Ectodermal cell (in vitro differentiated cells): ENCODE data around the gene MISFA. TPM values are rescaled to one million over a fixed set of nuclear protein-coding genes. Genes with fewer than 3 reads are reported as not detected.

Experiments used
- H3K27ac ChIP-seq: 2 replicates; pipeline ENCODE4 v1.7.0; 2013; ENCODE audit warnings: mild to moderate bottlenecking, low read depth, low read length; ENCODE audit not compliant: insufficient read depth, poor library complexity, severe bottlenecking
- H3K27me3 ChIP-seq: 2 replicates; pipeline ENCODE4 v1.7.0; 2013; ENCODE audit warnings: mild to moderate bottlenecking, low read length; ENCODE audit not compliant: insufficient read depth, control insufficient read depth, poor library complexity, severe bottlenecking
- H3K36me3 ChIP-seq: one replicate; pipeline ENCODE4 v1.7.0; 2013; ENCODE audit warnings: low read length; ENCODE audit not compliant: control insufficient read depth, insufficient read depth
- H3K4me1 ChIP-seq: one replicate; pipeline ENCODE4 v1.7.0; 2013; ENCODE audit warnings: low read length; ENCODE audit not compliant: control insufficient read depth, insufficient read depth
- H3K4me3 ChIP-seq: 2 replicates; pipeline ENCODE4 v1.7.0; 2013; ENCODE audit warnings: low read depth, low read length, control low read depth; ENCODE audit not compliant: insufficient read depth
- H3K9me3 ChIP-seq: 2 replicates; pipeline ENCODE4 v1.7.0; 2013; ENCODE audit warnings: mild to moderate bottlenecking, low read length, moderate library complexity; ENCODE audit not compliant: control insufficient read depth
- WGBS, 2 experiments: methylation state at CpG; one replicate each; pipeline ENCODE4 v1.1.7; 2013; ENCODE audit warnings: missing lambda C conversion rate in 2 of 2; 5-methylcytosine and 5-hydroxymethylcytosine counted together
- polyA plus RNA-seq, 4 experiments: library from polyadenylated mRNA; stranded (reverse); fragments of 50-300 nt; gene quantifications; one replicate each; pipeline ENCODE4 v1.2.3, GENCODE V29; 2013

Gene MISFA
- 10.1 TPM for polyA plus RNA-seq (2013, experiment 1 of 4)
- polyA plus RNA-seq (2013, experiment 2 of 4), result 7.9 TPM
- polyA plus RNA-seq (2013, experiment 3 of 4), result 2.8 TPM
- 3.8 TPM for polyA plus RNA-seq (2013, experiment 4 of 4)

DNA sequence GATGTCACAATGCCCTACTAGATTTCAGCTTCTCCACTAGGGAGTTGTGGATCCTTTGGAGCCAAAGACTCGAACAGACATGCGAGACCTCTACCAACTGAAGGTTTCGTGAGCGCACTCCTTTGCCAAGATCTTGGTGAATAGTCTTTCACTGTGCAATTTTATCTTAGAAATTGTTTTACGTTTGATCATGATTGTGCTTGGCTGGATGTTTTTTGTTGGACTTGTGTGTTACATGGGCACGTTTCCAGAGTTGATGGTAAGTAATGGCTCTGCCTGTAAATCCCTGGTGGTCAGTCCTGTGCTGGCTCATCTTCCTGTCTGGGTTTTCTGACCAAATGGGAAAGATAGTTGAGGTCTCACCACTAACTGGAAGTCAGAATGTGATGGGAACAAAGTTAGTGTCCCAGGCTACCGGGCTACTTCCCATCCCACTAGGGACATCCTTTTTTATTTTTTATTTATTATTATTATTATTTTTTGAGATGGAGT, at the start of gene MISFA:
Gene MISFA (plus strand): TSS at position 51 of the 492 bp plus-strand sequence. CDS start 140 bp downstream, at position 191.
- 96 to 98% methylated on average over 6 of the region's 7 CpGs for WGBS, 2 experiments
- no peak within 1 kb of the TSS for H3K27ac ChIP-seq

DNA sequence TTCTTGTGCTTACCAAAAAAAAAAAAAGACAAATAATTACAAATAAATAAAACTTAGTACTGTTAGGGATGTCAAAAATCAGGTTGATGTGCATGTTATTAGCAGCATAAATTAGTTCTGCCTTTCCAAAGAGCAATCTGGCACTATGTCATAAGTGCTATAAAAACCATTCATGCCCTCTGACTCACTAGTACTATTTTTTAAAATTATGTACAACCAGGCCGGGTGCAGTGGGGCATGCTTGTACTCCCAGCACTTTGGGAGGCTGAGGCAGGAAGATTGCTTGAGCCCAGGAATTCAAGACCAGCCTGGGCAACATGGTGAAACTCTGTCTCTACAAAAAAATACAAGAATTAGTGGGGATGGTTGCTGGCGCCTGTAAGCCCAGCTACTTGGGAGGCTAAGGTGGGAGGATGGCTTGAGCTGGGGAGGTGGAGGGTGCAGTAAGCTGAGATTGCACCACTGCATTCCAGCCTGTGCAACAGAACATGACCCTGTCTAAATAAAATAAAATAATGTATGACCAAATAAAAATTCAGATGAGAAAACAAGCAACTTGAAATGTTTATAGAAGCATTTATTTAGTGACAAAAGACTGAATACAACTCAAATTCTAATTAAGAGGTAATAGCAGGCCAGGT, 36.4 kb upstream of the MISFA start:
- 91 to 95% methylated on average over 2 of the region's 2 CpGs for WGBS, 2 experiments

More for the DNA sequence above, at the start of gene MISFA:
- Histone ChIP-seq H3K4me1 (no peaks in the 10 kb centered on the region), H3K27me3 (no peaks in the 10 kb centered on the region), H3K36me3 (no peaks in the 10 kb centered on the region), H3K4me3 (no peak within 1 kb of the TSS), H3K9me3 (no peaks in the 10 kb centered on the region)

DNA sequence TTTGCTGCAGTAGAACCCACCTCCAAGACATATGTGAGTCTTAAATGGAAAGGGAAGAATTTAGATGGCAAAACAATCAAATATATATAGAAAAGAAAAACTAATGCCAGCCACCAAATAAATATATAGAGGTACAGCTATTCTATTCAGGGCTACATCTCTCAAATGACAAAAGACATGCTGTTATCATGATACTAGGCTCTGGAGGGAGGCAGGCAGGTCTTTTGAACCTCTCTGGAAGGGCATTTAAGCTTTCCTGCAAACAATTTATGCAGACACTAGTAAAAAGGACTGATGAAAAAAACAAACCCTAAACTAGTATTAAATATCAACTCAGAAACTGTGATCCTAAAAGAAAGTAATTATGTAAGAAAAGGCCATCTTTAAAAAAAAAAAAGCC, 35.4 kb upstream of the MISFA start:
- H3K9me3 ChIP-seq, result no peaks in the 10 kb centered on the region
- H3K4me1 ChIP-seq, result no peaks in the 10 kb centered on the region
- no peak overlapping the region for H3K27ac ChIP-seq
- H3K4me3 ChIP-seq, result no peak overlapping the region
- H3K27me3 ChIP-seq, result no peaks in the 10 kb centered on the region
- H3K36me3 ChIP-seq, result no peaks in the 10 kb centered on the region

More for the DNA sequence above, 36.4 kb upstream of the MISFA start:
- H3K9me3 ChIP-seq, result no peaks in the 10 kb centered on the region
- H3K27ac ChIP-seq, result no peak overlapping the region
- H3K27me3 ChIP-seq, result no peaks in the 10 kb centered on the region
- no peaks in the 10 kb centered on the region for H3K4me1 ChIP-seq
- H3K36me3 ChIP-seq, result no peaks in the 10 kb centered on the region
- no peak overlapping the region for H3K4me3 ChIP-seq

DNA sequence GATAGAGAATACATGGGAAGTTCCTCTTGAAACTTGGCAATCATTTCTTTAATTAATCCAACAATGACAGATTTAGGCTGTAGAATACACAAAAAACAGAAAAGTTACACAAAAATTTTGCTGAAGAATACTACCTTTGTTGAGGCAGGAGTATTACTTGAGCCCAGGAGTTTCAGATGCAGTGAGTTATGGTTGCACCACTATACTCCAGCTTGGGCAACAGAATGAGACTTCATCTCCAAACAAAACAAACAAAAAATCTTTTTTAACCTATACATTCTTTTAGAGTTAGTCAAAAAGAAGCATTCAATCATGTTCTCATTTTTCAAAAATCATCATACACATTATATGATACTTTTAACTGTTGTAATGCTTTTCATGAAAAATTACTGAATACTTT, 33.2 kb upstream of the MISFA start:
- no peaks in the 10 kb centered on the region for H3K9me3 ChIP-seq
- H3K27me3 ChIP-seq, result no peaks in the 10 kb centered on the region
- peaks cover 5% of the 10 kb centered on the region for H3K36me3 ChIP-seq

DNA sequence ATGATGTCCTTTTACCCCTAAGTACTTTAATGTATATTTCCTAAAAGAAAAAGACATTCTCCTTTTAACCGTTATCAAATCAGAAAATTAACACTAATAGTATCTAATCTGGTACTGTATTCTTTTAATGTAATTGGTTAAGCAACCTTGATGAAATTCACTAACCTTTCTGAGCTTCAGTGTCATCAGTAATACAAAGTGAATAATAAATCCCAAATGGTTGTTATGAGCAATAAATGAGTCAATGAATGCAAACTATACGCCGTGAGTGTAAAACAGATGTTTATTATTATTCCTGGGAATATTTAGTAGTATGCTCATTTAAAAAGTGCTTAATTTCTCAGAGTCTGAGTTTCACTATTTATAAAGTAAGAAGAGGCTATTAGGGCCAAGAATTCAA, 32.5 kb upstream of the MISFA start:
- Histone ChIP-seq H3K27me3 (no peaks in the 10 kb centered on the region), H3K27ac (no peak overlapping the region), H3K9me3 (no peaks in the 10 kb centered on the region), H3K4me1 (no peaks in the 10 kb centered on the region), H3K36me3 (peaks cover 5% of the 10 kb centered on the region), H3K4me3 (no peak overlapping the region)
- 94 to 100% methylated on average over 2 of the region's 3 CpGs for WGBS, 2 experiments

More for the DNA sequence above, 33.2 kb upstream of the MISFA start:
- Histone ChIP-seq H3K27ac (no peak overlapping the region), H3K4me3 (no peak overlapping the region), H3K4me1 (no peaks in the 10 kb centered on the region)

DNA sequence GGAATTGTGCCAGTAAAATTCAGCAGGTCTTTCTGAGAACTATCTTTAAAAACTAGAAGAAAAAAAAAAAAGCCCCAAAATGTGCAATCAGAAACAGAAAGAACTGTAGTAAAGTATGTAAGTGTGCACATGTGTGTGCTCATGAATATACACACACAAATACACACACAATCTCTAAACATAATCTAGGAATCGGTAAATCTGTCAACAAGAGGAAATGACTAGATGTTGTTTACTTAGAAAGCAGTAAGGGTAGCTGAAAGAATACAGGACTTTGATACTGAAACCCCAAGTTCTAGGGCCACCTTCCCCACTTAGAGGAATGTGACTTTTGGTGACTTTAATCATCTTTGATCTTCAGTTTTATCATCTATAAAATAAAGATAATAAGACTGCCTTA, 24.2 kb upstream of the MISFA start:
- H3K4me1 ChIP-seq, result no peaks in the 10 kb centered on the region
- H3K27me3 ChIP-seq, result no peaks in the 10 kb centered on the region
- no peak overlapping the region for H3K4me3 ChIP-seq
- no peaks in the 10 kb centered on the region for H3K36me3 ChIP-seq
- no peaks in the 10 kb centered on the region for H3K9me3 ChIP-seq
- no peak overlapping the region for H3K27ac ChIP-seq
- WGBS, 2 experiments, result 100% methylated on average over 1 of the region's 1 CpG; no CpG with 5 or more reads in 1 of the 2 experiments

DNA sequence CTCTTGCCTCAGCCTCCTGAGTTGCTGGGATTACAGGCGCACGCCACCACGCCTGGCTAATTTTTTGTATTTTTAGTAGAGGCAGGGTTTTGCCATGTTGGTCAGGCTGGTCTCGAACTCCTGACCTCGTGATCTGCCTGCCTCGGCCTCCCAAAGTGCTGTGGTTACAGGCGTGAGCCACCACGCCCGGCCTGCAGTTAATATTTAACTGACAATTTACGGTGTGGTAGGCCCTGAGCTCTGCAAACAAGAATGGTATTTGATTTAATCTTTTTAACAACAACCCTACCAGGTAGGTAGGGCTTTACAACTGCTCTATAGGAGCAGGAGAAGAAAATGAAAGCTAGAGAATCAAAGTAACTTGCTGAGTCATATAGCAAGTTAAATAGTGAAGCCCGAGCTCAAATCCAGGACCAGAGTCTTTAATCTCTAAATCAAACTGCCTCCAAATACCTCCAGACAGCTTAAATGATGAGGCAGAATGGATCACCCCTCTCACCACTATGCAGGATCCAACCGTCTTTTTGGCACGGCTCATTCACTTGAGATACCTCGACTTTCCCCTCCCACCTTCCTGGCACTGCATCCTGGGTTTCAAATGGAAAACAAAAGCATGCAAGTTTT, 20.5 kb upstream of the MISFA start:
- no peak overlapping the region for H3K4me3 ChIP-seq
- no peaks in the 10 kb centered on the region for H3K27me3 ChIP-seq
- 92 to 95% methylated on average over 14 of the region's 14 CpGs for WGBS, 2 experiments
- H3K9me3 ChIP-seq, result no peaks in the 10 kb centered on the region
- no peaks in the 10 kb centered on the region for H3K4me1 ChIP-seq
- no peaks in the 10 kb centered on the region for H3K36me3 ChIP-seq
- H3K27ac ChIP-seq, result no peak overlapping the region

DNA sequence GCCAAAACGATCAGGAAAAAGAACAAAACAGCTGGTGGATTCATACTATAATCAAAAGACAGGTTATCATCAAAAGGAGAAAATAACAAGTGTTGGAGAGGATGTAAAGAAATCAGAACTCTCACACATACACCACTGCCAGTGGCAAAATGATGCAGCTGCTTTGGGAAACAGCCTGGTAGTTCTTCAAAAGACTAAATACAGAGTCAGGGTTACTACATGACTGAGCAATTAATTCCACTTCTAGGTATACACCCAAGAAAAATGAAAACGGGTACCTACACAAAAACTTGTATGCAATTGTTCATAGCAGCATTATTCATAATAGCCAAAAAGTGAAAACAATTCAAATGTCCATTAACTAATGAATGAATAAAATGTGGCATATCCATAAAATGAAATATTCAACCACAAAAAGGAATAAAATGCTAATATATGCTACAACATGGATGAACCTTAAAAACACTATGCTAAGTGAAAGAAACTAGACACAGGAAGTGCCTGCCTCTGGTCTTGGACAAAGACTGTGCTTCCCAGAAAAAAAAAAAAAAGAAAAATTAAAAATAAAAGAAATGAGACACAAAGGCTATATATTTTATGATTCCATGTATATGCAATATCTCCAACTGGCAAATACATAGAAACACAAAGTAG, 19.3 kb upstream of the MISFA start:
- H3K9me3 ChIP-seq, result no peaks in the 10 kb centered on the region

DNA sequence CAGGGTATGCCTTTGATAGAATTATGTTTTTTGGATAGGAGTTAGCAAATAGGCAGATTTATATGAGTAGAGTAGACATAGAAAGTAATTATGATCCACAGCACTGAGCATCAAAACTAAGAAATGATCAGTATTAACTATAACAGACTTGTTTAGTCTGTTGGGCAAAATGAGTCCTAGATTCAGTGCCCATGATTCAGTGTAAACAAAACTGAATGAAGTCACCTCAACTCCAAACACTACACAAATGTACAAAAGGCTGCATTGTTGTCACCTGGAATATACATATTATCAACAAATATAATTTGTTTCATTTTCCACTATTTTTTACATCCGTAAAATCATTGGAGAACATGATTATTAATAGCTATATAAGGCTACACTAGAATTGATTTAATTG, 17.8 kb upstream of the MISFA start:
- Histone ChIP-seq H3K4me3 (no peak overlapping the region), H3K27ac (no peak overlapping the region), H3K27me3 (no peaks in the 10 kb centered on the region), H3K9me3 (no peaks in the 10 kb centered on the region), H3K4me1 (no peaks in the 10 kb centered on the region), H3K36me3 (no peaks in the 10 kb centered on the region)
- WGBS, 2 experiments, result 100% methylated on average over 1 of the region's 1 CpG; no CpG with 5 or more reads in 1 of the 2 experiments

More for the DNA sequence above, 19.3 kb upstream of the MISFA start:
- Histone ChIP-seq H3K4me1 (no peaks in the 10 kb centered on the region), H3K4me3 (no peak overlapping the region), H3K27me3 (no peaks in the 10 kb centered on the region), H3K27ac (no peak overlapping the region), H3K36me3 (no peaks in the 10 kb centered on the region)
- 73 to 94% methylated on average over 1 to 2 of the region's 2 CpGs for WGBS, 2 experiments
